H1 (cell line): ENCODE measurements around the gene TMEM212. TPM values are rescaled to one million over a fixed set of nuclear protein-coding genes. Genes with fewer than 3 reads are reported as not detected.

Source experiments
- CTCF ChIA-PET: fragments of 300-600 bp; sonication (Branson Sonifier 250); formaldehyde crosslinking; loops from one replicate; lab custom pipeline; 2021; ENCODE audit not compliant: partially characterized antibody; lab: Charles Lee
- POLR2A ChIA-PET: fragments of 300-600 bp; sonication (Branson Sonifier 250); formaldehyde crosslinking; loops from one replicate; lab custom pipeline; 2021; ENCODE audit warnings: inconsistent platforms; ENCODE audit not compliant: partially characterized antibody; lab: Charles Lee
- DNase-seq, 2 experiments: peaks; one replicate each; pipeline versions ENCODE4 v3.0.0 to v3.0.0-alpha.2; 2010 to 2022; ENCODE audit warnings: low spot score in 2 of 2, low read depth in 1 of 2, mixed read lengths in 1 of 2
- FAIRE-seq: peaks from 2 replicates; lab custom pipeline; 2011; peaks lifted over from hg19 to GRCh38; lab: Jason Lieb, UNC
- H2AFZ ChIP-seq: 2 replicates; pipeline ENCODE4 v1.8.1; 2012; ENCODE audit warnings: low read length, inconsistent platforms
- H2AK5ac ChIP-seq: 2 replicates; pipeline ENCODE4 v1.6.1; 2013; ENCODE audit warnings: low read depth, low read length
- H2BK120ac ChIP-seq: replicated peaks from 2 replicates; pipeline ENCODE3; 2013; ENCODE audit warnings: low read depth, low read length, inconsistent platforms
- H2BK12ac ChIP-seq: 2 replicates; pipeline ENCODE4 v1.6.1; 2013; ENCODE audit warnings: low read depth, low read length
- H2BK15ac ChIP-seq: 2 replicates; pipeline ENCODE4 v1.6.1; 2013; ENCODE audit warnings: low read length
- H2BK20ac ChIP-seq: 2 replicates; pipeline ENCODE4 v1.6.1; 2013; ENCODE audit warnings: low read length
- H2BK5ac ChIP-seq: 2 replicates; pipeline ENCODE4 v1.6.1; 2013; ENCODE audit warnings: low read depth, low read length
- H3K14ac ChIP-seq: 2 replicates; pipeline ENCODE4 v1.6.1; 2013; ENCODE audit warnings: inconsistent platforms; ENCODE audit not compliant: insufficient read length
- H3K18ac ChIP-seq: 2 replicates; pipeline ENCODE4 v1.6.1; 2013; ENCODE audit warnings: low read length; ENCODE audit errors: extremely low read depth
- H3K23ac ChIP-seq: 2 replicates; pipeline ENCODE4 v1.6.1; 2013; ENCODE audit warnings: inconsistent platforms; ENCODE audit not compliant: insufficient read length
- H3K23me2 ChIP-seq: 2 replicates; pipeline ENCODE4 v1.6.1; 2013; ENCODE audit warnings: low read depth, low read length
- H3K27ac ChIP-seq: 2 replicates; pipeline ENCODE4 v1.6.1; 2011; ENCODE audit warnings: low read depth, low read length, inconsistent platforms
- H3K27me3 ChIP-seq, 4 experiments: replicated peaks in 1 of 4; 1 replicate in 1 of 4; 2 replicates in 3 of 4; pipeline versions ENCODE4 v1.6.1 to v1.8.1; 2011 to 2013; ENCODE audit warnings: low read length in 3 of 4, mild to moderate bottlenecking in 3 of 4, inconsistent platforms in 2 of 4, mixed read lengths in 2 of 4, moderate library complexity in 1 of 4; ENCODE audit not compliant: control insufficient read depth in 3 of 4, insufficient read depth in 3 of 4; ENCODE audit errors: extremely low read depth in 1 of 4
- H3K36me3 ChIP-seq, 4 experiments: 2 replicates each; pipeline versions ENCODE4 v1.6.1 to v1.8.1; 2011 to 2013; ENCODE audit warnings: mild to moderate bottlenecking in 4 of 4, low read length in 3 of 4, moderate library complexity in 2 of 4, control low read depth in 1 of 4, inconsistent platforms in 1 of 4; ENCODE audit not compliant: insufficient read depth in 4 of 4, control insufficient read depth in 2 of 4
- H3K4ac ChIP-seq: replicated peaks from 2 replicates; pipeline ENCODE3; 2013; ENCODE audit warnings: low read length, low read depth, mixed read lengths, inconsistent platforms; ENCODE audit not compliant: insufficient read length
- H3K4me1 ChIP-seq, 4 experiments: replicated peaks in 1 of 4; 1 replicate in 1 of 4; 2 replicates in 3 of 4; pipeline versions ENCODE4 v1.6.1 to v1.8.1; 2011 to 2013; ENCODE audit warnings: low read length in 3 of 4, inconsistent platforms in 2 of 4, mixed read lengths in 1 of 4; ENCODE audit not compliant: insufficient read depth in 4 of 4, control insufficient read depth in 3 of 4
- H3K4me2 ChIP-seq, 2 experiments: 2 replicates each; pipeline versions ENCODE4 v1.6.1 to v1.8.1; 2011 to 2013; ENCODE audit warnings: low read depth in 2 of 2, low read length in 2 of 2, control low read depth in 1 of 2, inconsistent platforms in 1 of 2, mild to moderate bottlenecking in 1 of 2; ENCODE audit not compliant: insufficient read depth in 1 of 2
- H3K4me3 ChIP-seq, 4 experiments: fragments of 200-600, 300-600 bp in 1 of 4; sonication (generic), shearing (Covaris generic), sonication (Bioruptor Twin) in 1 of 4; 2 replicates each; pipeline versions ENCODE4 v1.5.1 to v1.8.1; 2011 to 2016; ENCODE audit warnings: low read length in 4 of 4, low read depth in 3 of 4, control low read depth in 2 of 4, inconsistent platforms in 2 of 4, mild to moderate bottlenecking in 2 of 4, mixed read lengths in 1 of 4, moderate library complexity in 1 of 4; ENCODE audit not compliant: insufficient read depth in 2 of 4; ENCODE audit errors: extremely low read depth in 1 of 4
- H3K56ac ChIP-seq: replicated peaks from 2 replicates; pipeline ENCODE3; 2013; ENCODE audit warnings: low read depth, mild to moderate bottlenecking, mixed read lengths, low read length, inconsistent platforms; ENCODE audit not compliant: insufficient read length
- H3K79me1 ChIP-seq: 2 replicates; pipeline ENCODE4 v1.6.1; 2013; ENCODE audit warnings: low read depth, low read length, control low read depth
- H3K79me2 ChIP-seq, 2 experiments: 2 replicates each; pipeline versions ENCODE4 v1.6.1 to v1.8.1; 2012 to 2013; ENCODE audit warnings: low read length in 2 of 2, mild to moderate bottlenecking in 2 of 2, inconsistent platforms in 1 of 2; ENCODE audit not compliant: insufficient read depth in 2 of 2, control insufficient read depth in 1 of 2
- H3K9ac ChIP-seq, 4 experiments: replicated peaks in 1 of 4; 1 replicate in 1 of 4; 2 replicates in 3 of 4; pipeline versions ENCODE4 v1.6.1 to v1.8.1; 2011 to 2013; ENCODE audit warnings: low read depth in 3 of 4, low read length in 3 of 4, control low read depth in 2 of 4, mild to moderate bottlenecking in 2 of 4, moderate library complexity in 2 of 4, inconsistent platforms in 1 of 4; ENCODE audit errors: extremely low read depth in 1 of 4
- H3K9me3 ChIP-seq, 2 experiments: 2 replicates each; pipeline versions ENCODE4 v1.6.1 to v1.8.1; 2012 to 2013; ENCODE audit warnings: mild to moderate bottlenecking in 2 of 2, moderate library complexity in 2 of 2, control low read depth in 1 of 2, inconsistent platforms in 1 of 2, low read depth in 1 of 2, low read length in 1 of 2, mixed read lengths in 1 of 2; ENCODE audit not compliant: insufficient read depth in 2 of 2
- H4K20me1 ChIP-seq, 2 experiments: replicated peaks in 1 of 2; 2 replicates each; pipeline versions ENCODE3 to v1.8.1; 2011 to 2013; ENCODE audit warnings: inconsistent platforms in 2 of 2, low read length in 2 of 2, mild to moderate bottlenecking in 1 of 2; ENCODE audit not compliant: insufficient read depth in 2 of 2, control insufficient read depth in 1 of 2
- H4K5ac ChIP-seq: 2 replicates; pipeline ENCODE4 v1.6.1; 2013; ENCODE audit warnings: low read length, low read depth, mixed read lengths, inconsistent platforms; ENCODE audit not compliant: insufficient read length
- H4K8ac ChIP-seq: 2 replicates; pipeline ENCODE4 v1.8.0; 2013; ENCODE audit warnings: mild to moderate bottlenecking, moderate library complexity, low read length, inconsistent platforms; ENCODE audit not compliant: insufficient read depth; ENCODE audit errors: extremely low read depth
- H4K91ac ChIP-seq: replicated peaks from 2 replicates; pipeline ENCODE3; 2013; ENCODE audit warnings: low read length, mixed read lengths, inconsistent platforms; ENCODE audit not compliant: insufficient read length
- BRCA1 ChIP-seq: IDR thresholded peaks from 2 replicates; pipeline ENCODE4 v1.6.1; 2012; ENCODE audit warnings: low read depth, low read length, improper control_type of control experiment
- CTBP2 ChIP-seq: IDR thresholded peaks from 2 replicates; pipeline ENCODE4 v1.7.0; 2011; ENCODE audit warnings: borderline replicate concordance, mild to moderate bottlenecking, moderate library complexity, mixed read lengths, low read length; ENCODE audit not compliant: insufficient read depth, insufficient read length
- EP300 ChIP-seq, 2 experiments: IDR thresholded peaks; 1 replicate in 1 of 2; 2 replicates in 1 of 2; pipeline ENCODE4 v1.6.1; 2011 to 2012; ENCODE audit warnings: low read depth in 2 of 2, low read length in 2 of 2, mild to moderate bottlenecking in 2 of 2, borderline replicate concordance in 1 of 2, inconsistent platforms in 1 of 2, moderate library complexity in 1 of 2
- GTF2F1 ChIP-seq: IDR thresholded peaks from 2 replicates; pipeline ENCODE4 v1.6.1; 2012; ENCODE audit warnings: low read depth, low read length, improper control_type of control experiment, borderline replicate concordance
- KDM1A ChIP-seq: fragments of 200-600, 300-600 bp; sonication (generic); IDR thresholded peaks from 2 replicates; pipeline ENCODE4 v1.7.1; 2016; ENCODE audit warnings: mild to moderate bottlenecking, low read length, borderline replicate concordance
- RNF2 ChIP-seq: fragments of 200-900, 300-1000 bp; sonication (generic); IDR thresholded peaks from 2 replicates; pipeline ENCODE4 v1.7.1; 2016; ENCODE audit warnings: borderline replicate concordance, low read depth, mild to moderate bottlenecking, antibody characterized with exemption, low read length; ENCODE audit not compliant: poor library complexity, severe bottlenecking; ENCODE audit errors: missing control alignments
- RXRA ChIP-seq: IDR thresholded peaks from 2 replicates; pipeline ENCODE4 v1.6.1; 2011; ENCODE audit warnings: low read depth, mild to moderate bottlenecking, low read length, moderate library complexity; ENCODE audit not compliant: insufficient read depth
- SIN3A ChIP-seq, 2 experiments: IDR thresholded peaks in 1 of 2; conservative IDR thresholded peaks in 1 of 2; 2 replicates each; pipeline ENCODE4 v1.6.1; 2011 to 2012; ENCODE audit warnings: low read length in 2 of 2, improper control_type of control experiment in 1 of 2, low read depth in 1 of 2, mild to moderate bottlenecking in 1 of 2
- TAF1 ChIP-seq: IDR thresholded peaks from 2 replicates; pipeline ENCODE4 v1.6.1; 2011; ENCODE audit warnings: mild to moderate bottlenecking, low read depth, low read length
- WGBS, 2 experiments: shearing (Covaris generic) in 1 of 2; methylation state at CpG; one replicate each; pipeline versions ENCODE4 v1.1.6 to v1.1.7; 2013 to 2015; ENCODE audit warnings: low lambda C conversion rate in 2 of 2, mixed read lengths in 2 of 2, inconsistent platforms in 1 of 2, low coverage in 1 of 2, missing lambda C conversion rate in 1 of 2; ENCODE audit not compliant: insufficient replicate concordance in 2 of 2, insufficient coverage in 1 of 2, insufficient read length in 1 of 2; ENCODE audit errors: extremely low coverage in 1 of 2, missing lambda C conversion rate in 1 of 2; 5-methylcytosine and 5-hydroxymethylcytosine counted together
- polyA plus RNA-seq, 7 experiments: library from polyadenylated mRNA; depleted of rRNA in 3 of 7; stranded (reverse) in 5 of 7; unstranded in 2 of 7; fragments of >200 nt in 5 of 7; fragments of 200-250 nt in 2 of 7; gene quantifications; 1 replicate in 5 of 7; 2 replicates in 1 of 7; 4 replicates in 1 of 7; pipeline versions ENCODE4 v1.2.1 to v1.2.3, GENCODE V29; 2011 to 2013; ENCODE audit warnings: missing spikeins in 2 of 7, mixed read lengths in 2 of 7
- total RNA-seq: library from RNA; stranded (reverse); fragmentation: NEBNext Ultra II Directional; extraction: Animal tissue kit (Norgen Biotek cat#: 25700); gene quantifications from 2 replicates; pipeline ENCODE4 v1.2.1, GENCODE V29; 2021
- TF ChIP-seq, protein P1 (sequence below): IDR thresholded peaks from 2 replicates; pipeline ENCODE4 v1.6.1; 2011; ENCODE audit warnings: low read length, improper control_type of control experiment
- TF ChIP-seq, protein P2 (sequence below): IDR thresholded peaks from 2 replicates; pipeline ENCODE4 v1.6.1; 2012; ENCODE audit warnings: inconsistent platforms

TMEM212 gene
- total and polyA plus RNA-seq, 2 of the 8 experiments (the other 6 are each of a cell fraction or from before 2014, with no cell fraction given), result not detected

DNA sequence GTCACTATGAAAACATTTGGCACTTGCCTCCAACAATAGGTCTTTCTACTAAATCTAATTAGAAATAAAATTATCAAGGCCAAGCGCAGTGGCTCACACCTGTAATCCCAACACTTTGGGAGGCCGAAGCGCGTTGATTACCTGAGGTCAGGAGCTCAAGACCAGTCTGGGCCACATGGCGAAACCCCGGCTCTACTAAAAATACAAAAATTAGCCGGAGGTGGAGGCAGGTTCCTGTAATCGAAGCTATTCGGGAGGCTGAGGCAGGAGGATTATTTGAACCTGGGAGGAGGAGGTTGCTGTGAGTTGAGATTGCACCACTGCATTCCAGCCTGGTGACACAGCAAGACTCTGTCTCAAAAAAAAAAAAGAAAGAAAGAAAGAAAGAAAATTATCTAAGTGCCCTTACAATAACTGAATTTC is 31.2 kb upstream of the TMEM212 start:
- no peak overlapping the region for H3K27ac ChIP-seq
- H3K23me2 ChIP-seq, result peaks cover 7% of the 10 kb centered on the region; the same call in 1 of the 2 replicates
- no peaks in the 10 kb centered on the region for H3K36me3 ChIP-seq
- H2BK120ac ChIP-seq, result no peak overlapping the region
- no peak overlapping the region for H2BK20ac ChIP-seq
- H3K4me1 ChIP-seq, result no peaks in the 10 kb centered on the region; a peak in 2 of 7 replicates
- no peak overlapping the region for H2BK12ac ChIP-seq
- no peak overlapping the region for H3K14ac ChIP-seq
- no peak overlapping the region; the same call in 1 of the 2 replicates for H4K8ac ChIP-seq
- no peak overlapping the region for H3K4me3 ChIP-seq
- no peak overlapping the region for H3K4ac ChIP-seq
- H3K23ac ChIP-seq, result no peak overlapping the region
- ChIA-PET CTCF (interaction anchor here (0.8 to 1.3 kb wide), 3 partner anchors 18 to 198 kb away, joined by 3 read pairs; no protein-coding TSS in a partner anchor), POLR2A (no interaction called here)
- FAIRE-seq, result no peak
- no peak overlapping the region for H4K5ac ChIP-seq
- H2BK5ac ChIP-seq, result no peak overlapping the region
- H3K56ac ChIP-seq, result no peak overlapping the region
- no peak overlapping the region for H2AFZ ChIP-seq
- no peaks in the 10 kb centered on the region for H3K79me2 ChIP-seq
- DNase-seq, result no peak
- no peak overlapping the region for H4K91ac ChIP-seq
- H2BK15ac ChIP-seq, result no peak overlapping the region
- 89% methylated on average over 9 of the region's 9 CpGs; no CpG with 5 or more reads in 1 of the 2 experiments for WGBS, 2 experiments
- H3K4me2 ChIP-seq, result no peak overlapping the region
- H4K20me1 ChIP-seq, result no peaks in the 10 kb centered on the region
- no peaks in the 10 kb centered on the region for H3K9me3 ChIP-seq
- no peak overlapping the region for H2AK5ac ChIP-seq
- no peak overlapping the region for H3K18ac ChIP-seq
- H3K27me3 ChIP-seq, result peaks cover 4 to 31% (median 23%) of the 10 kb centered on the region in 4 experiments
- H3K9ac ChIP-seq, result no peak overlapping the region
- H3K79me1 ChIP-seq, result no peaks in the 10 kb centered on the region
- TF ChIP-seq CTBP2 (no peak), EP300 (IDR thresholded peaks at IDR 0.05; ENCODE audit: borderline replicate concordance in 1 of 2, low read depth in 2 of 2, low read length in 2 of 2) (no peak), BRCA1 (no peak), KDM1A (no peak), RXRA (no peak), SIN3A (conservative IDR thresholded peaks at IDR 0.05 in 1 of 2, IDR thresholded peaks at IDR 0.05 in 1 of 2; ENCODE audit: low read depth in 1 of 2, low read length in 2 of 2) (no peak), TAF1 (no peak), RNF2 (no peak), GTF2F1 (no peak)
- TF ChIP-seq, protein P1, sequence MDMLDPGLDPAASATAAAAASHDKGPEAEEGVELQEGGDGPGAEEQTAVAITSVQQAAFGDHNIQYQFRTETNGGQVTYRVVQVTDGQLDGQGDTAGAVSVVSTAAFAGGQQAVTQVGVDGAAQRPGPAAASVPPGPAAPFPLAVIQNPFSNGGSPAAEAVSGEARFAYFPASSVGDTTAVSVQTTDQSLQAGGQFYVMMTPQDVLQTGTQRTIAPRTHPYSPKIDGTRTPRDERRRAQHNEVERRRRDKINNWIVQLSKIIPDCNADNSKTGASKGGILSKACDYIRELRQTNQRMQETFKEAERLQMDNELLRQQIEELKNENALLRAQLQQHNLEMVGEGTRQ, result no peak
- TF ChIP-seq, protein P2, sequence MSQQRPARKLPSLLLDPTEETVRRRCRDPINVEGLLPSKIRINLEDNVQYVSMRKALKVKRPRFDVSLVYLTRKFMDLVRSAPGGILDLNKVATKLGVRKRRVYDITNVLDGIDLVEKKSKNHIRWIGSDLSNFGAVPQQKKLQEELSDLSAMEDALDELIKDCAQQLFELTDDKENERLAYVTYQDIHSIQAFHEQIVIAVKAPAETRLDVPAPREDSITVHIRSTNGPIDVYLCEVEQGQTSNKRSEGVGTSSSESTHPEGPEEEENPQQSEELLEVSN, result no peak
